HG02981 (cell line): Measurements from ENCODE around the gene GALNT9.

Experiments used
- ATAC-seq: cut with Tn5 transposase; IDR thresholded peaks from one replicate; pipeline ENCODE4 v1.9.1; 2021; ENCODE audit warnings: mild to moderate bottlenecking, moderate library complexity; ENCODE audit not compliant: unreplicated experiment

The GALNT9 gene

DNA sequence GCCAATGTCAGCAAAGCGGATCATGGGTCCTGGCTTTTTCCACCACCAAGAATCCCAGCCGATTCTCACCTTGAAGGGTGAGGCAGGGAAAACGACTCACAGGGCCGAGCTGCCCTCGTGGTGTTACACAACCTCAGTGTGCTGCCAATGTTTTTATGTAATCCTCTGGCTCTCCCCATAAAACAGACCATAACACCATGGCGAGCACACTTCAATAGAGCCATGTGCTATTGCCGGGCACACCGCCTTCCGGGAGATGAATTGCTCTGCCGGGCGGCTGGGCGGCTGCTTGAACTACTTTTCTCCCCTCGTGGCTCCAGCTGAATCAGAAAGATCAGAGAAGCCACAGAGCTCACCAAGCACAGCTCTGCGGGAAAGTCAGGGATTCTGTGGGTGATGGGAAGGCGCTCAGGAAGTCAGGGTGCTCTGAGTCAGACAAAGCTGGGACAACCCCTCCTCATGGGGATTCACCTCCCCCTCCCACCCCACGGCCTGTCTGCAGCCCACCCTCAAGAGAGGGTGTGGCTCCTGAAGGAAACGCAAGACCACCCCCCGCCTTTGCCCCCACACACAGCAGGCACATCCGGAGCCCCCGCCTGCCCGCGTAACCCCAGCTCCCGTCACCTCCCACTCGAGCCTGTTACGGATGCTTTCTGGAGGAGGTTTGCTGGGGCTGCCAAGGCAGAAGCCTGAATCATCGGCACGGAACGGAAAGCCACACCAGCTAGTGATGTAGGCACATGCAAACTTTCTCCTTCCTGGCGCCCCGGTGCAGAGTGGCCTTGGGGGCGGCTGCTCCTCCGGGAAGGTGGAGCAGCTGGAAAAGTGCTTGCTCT, 1.8 kb downstream of the GALNT9 start:
- ATAC-seq = no peak

DNA sequence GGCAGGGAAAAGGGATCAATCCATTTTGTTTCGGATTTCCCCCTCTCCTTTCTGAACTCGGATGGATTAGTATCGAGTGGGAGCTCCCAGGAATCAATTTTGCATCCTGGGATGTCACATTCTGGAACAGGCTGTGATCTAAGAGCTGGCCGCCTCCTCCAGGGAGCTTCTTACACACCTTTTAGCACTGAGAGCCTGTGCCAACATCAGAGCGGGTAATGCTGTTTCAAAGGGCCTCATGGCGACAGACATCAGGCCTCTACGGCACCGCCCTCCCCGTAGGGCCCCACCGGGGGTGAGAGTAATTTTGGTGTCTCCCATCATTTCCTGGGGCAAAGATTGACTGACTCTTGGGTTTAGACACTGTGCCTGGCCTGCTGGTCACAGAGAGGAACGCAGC, 2.7 kb downstream of the GALNT9 start:
- no peak for ATAC-seq

- no peak for ATAC-seq
Measured at GRCh38 chr12:132325733-132326130, 3.7 kb downstream of the GALNT9 start.

DNA sequence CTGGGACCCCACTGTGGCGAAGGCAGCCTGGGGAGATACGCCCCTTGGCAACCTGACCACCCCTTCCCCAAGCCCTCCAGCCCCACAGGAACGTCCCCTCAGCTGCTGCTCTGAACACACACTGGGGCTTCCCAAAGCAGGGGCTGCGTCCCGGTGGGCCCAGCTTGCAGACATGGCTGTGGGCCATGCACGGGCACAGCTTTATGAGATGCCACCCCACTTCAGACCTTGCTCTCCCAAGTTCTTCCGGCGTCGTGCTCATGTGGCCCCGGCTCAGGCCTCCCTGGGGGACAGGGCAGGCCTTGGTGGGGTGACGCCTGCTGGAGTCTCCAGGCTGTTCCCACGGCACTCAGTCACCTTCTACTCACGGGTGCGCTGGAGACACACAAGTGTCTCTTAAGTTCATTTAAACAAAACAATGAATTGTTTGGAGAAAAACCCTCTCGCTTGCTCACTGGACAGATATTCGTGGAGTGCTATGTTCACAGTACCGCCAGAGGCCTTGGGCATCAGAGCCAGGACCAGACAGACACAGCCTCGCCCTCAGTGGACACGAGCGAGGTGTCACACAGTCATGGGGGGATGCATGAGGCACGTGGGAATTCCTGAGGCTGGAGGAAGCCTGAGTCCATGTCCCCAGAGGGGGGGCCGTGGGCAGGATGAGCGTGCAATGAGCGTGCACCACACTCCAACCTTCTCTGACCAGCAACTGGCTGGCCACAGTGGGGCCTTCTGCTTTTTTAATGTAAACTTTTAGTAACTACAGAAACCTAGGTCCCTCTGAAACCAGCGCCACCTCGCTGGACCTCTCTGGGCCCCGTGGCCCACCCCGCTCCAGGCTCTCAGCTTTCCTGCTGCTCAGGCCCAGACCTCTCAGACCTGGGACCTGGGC, 4.3 kb downstream of the GALNT9 start:
- no peak for ATAC-seq

DNA sequence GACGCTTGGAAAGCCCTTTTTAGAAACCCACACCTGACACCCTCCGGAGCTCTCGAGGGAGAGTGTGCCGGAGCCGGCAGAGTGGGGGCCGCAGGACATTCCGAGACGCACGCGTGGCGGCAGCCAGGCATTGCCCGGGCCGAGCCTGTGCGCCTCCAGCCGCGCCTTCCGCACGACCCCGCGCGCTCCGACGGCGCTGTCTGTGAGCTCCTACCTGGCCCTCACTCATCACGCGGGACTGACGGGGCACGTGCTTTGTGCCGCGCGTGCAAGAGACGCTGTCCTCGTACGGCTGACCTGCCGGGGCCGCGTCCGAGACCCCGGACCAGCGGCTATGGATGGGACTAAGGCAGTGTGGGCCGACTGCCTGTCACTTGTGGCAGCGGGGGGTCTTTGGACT, 5.2 kb downstream of the GALNT9 start:
- no peak for ATAC-seq

- ATAC-seq = no peak
Measured at GRCh38 chr12:132323171-132324010, 6.0 kb downstream of the GALNT9 start.

DNA sequence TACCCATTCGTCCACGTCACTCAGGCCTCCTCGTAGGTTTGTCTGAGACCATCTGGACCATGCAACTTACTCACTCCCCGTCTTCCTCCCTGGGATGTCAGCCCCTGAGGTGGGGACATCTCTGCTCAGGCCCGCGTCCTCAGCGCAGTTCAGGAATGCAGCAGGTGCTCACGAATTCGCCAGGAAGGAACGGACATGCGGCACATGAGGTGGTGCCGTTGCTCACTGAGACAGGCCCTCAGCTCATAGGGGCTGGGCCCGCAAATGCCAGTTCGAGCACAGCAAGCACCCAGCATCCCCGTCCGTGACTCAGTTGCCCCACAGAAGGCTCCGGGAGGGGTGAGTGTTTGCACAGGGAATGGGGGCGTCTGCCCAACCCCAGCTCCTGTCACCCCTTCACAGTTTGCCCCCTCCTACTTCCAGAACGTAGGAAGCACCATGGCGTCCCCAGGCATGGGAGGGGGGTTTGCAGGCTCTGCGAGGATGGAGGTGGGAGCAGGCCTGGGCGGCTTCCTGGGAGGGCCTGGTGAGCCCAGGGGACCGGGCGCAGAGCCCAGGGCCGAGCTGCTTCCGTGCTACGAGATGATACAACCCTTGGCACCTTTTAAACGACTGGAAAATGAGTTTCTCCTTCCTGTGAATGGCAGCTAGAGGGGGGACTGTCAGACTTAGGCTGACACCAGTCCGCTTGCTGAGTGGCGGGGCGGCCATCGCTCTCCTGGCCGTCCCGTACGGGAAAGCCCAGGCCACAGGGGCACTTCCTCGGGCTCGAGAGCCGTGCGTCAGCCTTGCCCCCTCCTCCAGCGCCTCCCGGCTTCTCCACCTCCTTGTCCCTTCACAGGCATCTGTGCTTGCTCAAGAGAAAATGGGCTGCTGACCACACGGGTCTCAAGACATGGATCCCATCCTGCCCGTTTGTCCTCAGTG, 6.9 kb downstream of the GALNT9 start:
- ATAC-seq = no peak

DNA sequence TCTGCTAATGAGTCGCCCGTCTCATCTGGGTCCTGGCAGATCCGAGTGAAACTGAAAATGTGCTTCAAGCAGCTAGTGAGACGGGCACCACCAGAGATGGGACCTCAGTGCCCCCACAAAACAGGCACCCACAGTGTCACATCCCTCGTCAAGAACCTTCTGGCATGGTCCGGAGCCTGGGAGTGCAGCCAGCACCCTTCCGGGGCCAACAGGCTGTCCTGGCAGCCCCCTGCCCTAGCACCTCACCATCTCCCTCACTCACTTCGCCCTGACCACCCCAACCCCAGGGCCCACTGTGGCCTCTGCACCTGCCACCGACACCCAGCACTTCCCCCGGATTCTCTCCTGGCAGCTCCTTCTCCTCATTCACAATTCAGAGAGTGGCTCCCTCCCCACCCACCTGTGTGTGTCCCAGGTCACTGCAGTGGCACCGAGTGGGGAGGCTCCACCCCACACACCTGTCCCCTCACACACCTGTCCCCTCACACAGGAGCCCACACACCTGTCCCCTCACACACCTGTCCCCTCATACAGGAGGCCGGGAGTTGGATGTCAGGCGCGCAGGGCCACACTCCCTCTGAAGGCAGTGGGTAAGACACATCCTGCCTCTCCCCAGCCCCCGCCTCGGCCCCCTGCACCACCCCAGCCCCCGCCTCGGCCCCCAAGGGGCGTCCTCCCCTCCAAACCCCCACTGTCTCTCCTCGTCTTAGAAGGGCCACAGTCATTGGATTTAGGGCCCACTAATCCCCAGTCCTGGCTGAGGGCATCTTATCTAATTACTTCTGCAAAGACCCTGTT, 7.9 kb downstream of the GALNT9 start:
- no peak for ATAC-seq

- ATAC-seq = no peak
Measured at GRCh38 chr12:132320767-132321211, 8.6 kb downstream of the GALNT9 start.

DNA sequence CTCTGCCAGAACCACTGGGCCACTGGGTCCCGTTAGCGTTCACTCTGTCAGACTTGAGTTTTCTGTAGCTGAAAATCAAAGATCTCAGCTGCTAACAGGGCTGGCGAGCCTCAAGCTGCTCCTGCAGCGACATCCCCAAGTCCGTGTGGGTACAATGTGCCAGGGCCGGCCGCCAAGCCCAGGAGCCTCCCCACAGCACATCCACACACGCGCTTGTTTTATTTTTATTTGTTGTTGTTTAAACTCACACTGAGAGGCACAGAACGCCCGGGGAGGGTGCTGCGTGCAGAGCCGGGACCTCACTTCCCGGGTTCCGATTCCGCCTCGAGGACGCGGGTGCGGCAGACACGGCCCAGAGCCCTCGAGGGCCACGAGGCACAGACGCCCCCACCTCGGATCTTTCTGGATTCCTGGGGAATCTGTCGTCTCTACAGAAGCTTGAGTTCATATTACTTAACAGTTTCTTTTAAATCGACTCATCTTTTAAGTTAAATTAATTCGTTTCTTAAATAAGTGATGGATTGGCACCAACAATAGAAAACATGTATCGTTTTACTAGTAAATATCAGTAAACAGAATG, 9.3 kb downstream of the GALNT9 start:
- no peak for ATAC-seq

GRCh38 chr12:132319359-132319950, 9.9 kb downstream of the GALNT9 start:
- no peak for ATAC-seq

DNA sequence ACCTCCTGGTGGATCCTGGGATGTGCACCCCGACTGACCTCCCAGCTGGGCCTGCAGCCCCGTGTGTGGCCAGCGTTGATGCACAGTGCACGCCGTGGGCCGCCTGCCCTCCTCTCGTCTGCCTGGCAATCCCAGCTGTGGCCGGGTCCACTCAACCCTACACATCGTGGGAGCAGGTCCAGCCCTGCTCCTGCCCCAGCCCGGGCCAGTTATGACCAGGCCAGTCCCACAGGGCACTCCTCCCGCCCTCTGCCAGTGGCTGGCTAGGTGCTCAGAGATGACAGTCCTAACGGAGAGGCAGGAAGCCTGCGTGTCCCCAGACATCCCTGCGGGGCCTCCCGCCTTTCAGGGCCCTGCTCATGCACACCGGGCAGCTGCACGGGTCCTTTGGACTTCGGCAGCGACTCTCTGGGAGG, 10.8 kb downstream of the GALNT9 start:
- ATAC-seq = no peak

DNA sequence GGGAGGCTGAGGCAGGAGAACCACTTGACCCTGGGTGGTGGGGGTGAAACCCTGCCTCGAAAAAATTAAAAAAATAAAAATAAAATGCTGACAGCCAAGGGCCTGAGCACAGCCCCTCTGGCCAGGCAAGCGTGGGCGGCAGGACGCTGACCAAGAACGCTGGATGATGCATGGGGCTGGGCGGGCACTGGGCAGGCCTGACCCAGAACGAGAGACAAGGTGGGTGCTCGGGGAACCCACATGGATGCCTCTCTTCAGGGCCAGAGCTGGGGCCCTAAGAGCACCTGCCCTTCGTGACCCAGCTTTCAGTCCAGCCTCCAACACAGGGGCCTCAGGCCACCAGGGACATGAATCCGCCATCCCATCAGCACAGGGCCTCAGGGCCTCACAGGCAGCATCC, 11.3 kb downstream of the GALNT9 start:
- ATAC-seq = no peak

GRCh38 chr12:132317233-132317938, 12.0 kb downstream of the GALNT9 start:
- ATAC-seq = no peak

DNA sequence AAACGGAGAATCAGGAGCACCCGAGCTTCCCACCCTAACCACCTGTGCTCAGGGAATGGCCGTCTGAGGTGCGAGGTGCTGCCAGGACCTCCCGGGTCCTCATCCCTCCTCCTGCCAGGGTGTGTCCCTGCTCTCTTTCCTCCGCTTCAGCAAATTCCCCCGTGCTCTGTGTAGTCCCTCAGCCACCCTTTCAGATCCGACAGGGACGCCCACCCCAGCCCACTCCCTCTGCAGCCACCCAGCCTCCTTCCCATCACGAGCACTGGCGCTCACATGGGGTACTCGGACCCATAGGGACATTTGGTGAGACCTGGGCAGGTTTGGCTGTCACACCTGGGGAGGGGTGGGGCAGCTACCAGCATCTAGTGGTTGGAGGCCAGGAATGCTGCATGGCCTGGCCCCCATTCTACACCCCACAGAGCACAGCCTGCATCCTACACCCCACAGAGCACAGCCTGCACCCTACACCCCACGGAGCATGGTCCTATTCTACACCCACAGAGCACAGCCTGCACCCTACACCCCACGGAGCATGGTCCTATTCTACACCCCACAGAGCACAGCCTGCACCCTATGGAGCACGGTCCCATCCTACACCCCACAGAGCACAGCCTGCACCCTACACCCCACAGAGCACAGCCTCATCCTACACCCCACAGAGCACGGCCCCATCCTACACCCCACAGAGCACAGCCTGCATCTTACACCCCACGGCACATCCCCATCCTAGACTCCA, 12.7 kb downstream of the GALNT9 start:
- no peak for ATAC-seq

DNA sequence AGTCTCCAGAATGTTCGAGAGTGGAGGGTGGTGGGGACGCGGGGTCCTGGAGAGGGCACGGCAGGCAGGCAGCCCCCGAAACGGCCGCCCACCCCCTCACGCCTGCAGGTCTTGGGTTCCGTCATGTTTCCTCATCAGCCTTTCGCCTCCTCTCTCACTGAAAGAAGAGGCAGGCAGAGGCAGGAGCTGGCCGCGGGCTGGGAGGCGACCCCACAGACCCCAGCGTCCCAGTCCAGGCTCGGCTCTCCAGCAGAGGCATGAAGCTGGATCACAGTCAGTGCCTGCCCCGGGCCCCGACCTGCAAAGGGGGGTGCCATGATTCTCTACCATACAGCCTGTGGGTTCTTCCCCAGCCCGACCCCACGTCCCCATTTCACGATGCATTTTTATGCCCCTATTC, 13.4 kb downstream of the GALNT9 start:
- ATAC-seq = no peak

GRCh38 chr12:132315507-132315906, 13.9 kb downstream of the GALNT9 start:
- ATAC-seq = no peak
